ENCODE measurements around the gene PROKR1. TPM values are rescaled to one million over a fixed set of nuclear protein-coding genes. Genes with fewer than 3 reads are reported as not detected.

PROKR1 gene
- total and polyA plus RNA-seq, 3 donors from 2014 or later, result 0.24 to 0.50 (median 0.36) TPM

- Histone ChIP-seq H3K4me1 (no peaks in the 10 kb centered on the region), H3K9me3 (no peaks in the 10 kb centered on the region), H3K4me3 (no peak overlapping the region), H3K27ac (no peak overlapping the region), H3K27me3 (no peaks in the 10 kb centered on the region), H3K36me3 (ENCODE audit: low read depth, missing control alignments) (no peaks in the 10 kb centered on the region)
- TF ChIP-seq, protein P1, sequence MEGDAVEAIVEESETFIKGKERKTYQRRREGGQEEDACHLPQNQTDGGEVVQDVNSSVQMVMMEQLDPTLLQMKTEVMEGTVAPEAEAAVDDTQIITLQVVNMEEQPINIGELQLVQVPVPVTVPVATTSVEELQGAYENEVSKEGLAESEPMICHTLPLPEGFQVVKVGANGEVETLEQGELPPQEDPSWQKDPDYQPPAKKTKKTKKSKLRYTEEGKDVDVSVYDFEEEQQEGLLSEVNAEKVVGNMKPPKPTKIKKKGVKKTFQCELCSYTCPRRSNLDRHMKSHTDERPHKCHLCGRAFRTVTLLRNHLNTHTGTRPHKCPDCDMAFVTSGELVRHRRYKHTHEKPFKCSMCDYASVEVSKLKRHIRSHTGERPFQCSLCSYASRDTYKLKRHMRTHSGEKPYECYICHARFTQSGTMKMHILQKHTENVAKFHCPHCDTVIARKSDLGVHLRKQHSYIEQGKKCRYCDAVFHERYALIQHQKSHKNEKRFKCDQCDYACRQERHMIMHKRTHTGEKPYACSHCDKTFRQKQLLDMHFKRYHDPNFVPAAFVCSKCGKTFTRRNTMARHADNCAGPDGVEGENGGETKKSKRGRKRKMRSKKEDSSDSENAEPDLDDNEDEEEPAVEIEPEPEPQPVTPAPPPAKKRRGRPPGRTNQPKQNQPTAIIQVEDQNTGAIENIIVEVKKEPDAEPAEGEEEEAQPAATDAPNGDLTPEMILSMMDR (IDR thresholded peaks at IDR 0.05), result no peak
- no peak for TF ChIP-seq POLR2A (IDR thresholded peaks at IDR 0.05)
- DNase-seq, result no peak
- intact Hi-C loops (cut with DNase I; ENCODE audit: low total_unique reads), result no loop called here
- 94 to 100% methylated on average over 1 of the region's 1 CpG for WGBS, 2 donors
Measured at GRCh38 chr2:68692511-68692910, 49.1 kb downstream of the PROKR1 start.

GRCh38 chr2:68693951-68694350, 50.6 kb downstream of the PROKR1 start:
- WGBS, 2 donors, result 81 to 82% methylated on average over 2 of the region's 2 CpGs
- H3K36me3 ChIP-seq (ENCODE audit: low read depth, missing control alignments), result no peaks in the 10 kb centered on the region
- no peaks in the 10 kb centered on the region for H3K4me1 ChIP-seq
- no peak overlapping the region for H3K4me3 ChIP-seq
- no peak for TF ChIP-seq POLR2A (IDR thresholded peaks at IDR 0.05)
- TF ChIP-seq, protein P1 (IDR thresholded peaks at IDR 0.05), result no peak
- no peaks in the 10 kb centered on the region for H3K27me3 ChIP-seq
- no peaks in the 10 kb centered on the region for H3K9me3 ChIP-seq
- DNase-seq, result no peak
- H3K27ac ChIP-seq, result no peak overlapping the region
- intact Hi-C loops (cut with DNase I; ENCODE audit: low total_unique reads), result no loop called here

DNA sequence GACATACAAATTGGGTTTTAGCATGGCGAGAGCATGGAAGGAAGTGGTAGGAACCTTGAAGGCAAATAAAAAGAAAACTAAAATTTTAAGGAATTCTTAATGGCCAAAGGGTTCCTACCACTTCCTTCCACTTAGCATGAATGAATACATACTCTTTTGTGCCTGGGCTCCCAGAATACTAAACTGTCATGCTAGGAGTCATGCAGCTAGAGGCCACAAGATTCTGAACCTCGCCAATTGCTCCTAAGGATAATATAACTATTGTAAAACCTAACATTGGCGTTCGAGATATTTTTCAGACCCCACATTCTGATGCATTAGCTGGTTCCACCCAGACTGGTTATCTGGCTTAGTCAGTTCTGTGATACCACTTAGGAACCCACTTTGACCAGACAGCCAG, 52.6 kb downstream of the PROKR1 start:
- no peak for TF ChIP-seq POLR2A (IDR thresholded peaks at IDR 0.05)
- TF ChIP-seq, protein P1 (IDR thresholded peaks at IDR 0.05), result no peak
- Histone ChIP-seq H3K27me3 (no peaks in the 10 kb centered on the region), H3K4me3 (no peak overlapping the region), H3K9me3 (no peaks in the 10 kb centered on the region), H3K4me1 (no peaks in the 10 kb centered on the region), H3K27ac (no peak overlapping the region), H3K36me3 (ENCODE audit: low read depth, missing control alignments) (no peaks in the 10 kb centered on the region)
- 85 to 92% methylated on average over 4 of the region's 4 CpGs for WGBS, 2 donors
- intact Hi-C loops (cut with DNase I; ENCODE audit: low total_unique reads), result no loop called here
- DNase-seq, result no peak

- WGBS, 2 donors, result 91 to 94% methylated on average over 2 of the region's 2 CpGs
- Histone ChIP-seq H3K4me1 (no peaks in the 10 kb centered on the region), H3K36me3 (ENCODE audit: low read depth, missing control alignments) (no peaks in the 10 kb centered on the region), H3K9me3 (no peaks in the 10 kb centered on the region), H3K27me3 (no peaks in the 10 kb centered on the region), H3K27ac (no peak overlapping the region), H3K4me3 (no peak overlapping the region)
- intact Hi-C loops (cut with DNase I; ENCODE audit: low total_unique reads), result no loop called here
- no peak for DNase-seq
- TF ChIP-seq POLR2A (IDR thresholded peaks at IDR 0.05), result no peak
- TF ChIP-seq, protein P1 (IDR thresholded peaks at IDR 0.05), result no peak
Measured at GRCh38 chr2:68696554-68696953, 53.2 kb downstream of the PROKR1 start.

DNA sequence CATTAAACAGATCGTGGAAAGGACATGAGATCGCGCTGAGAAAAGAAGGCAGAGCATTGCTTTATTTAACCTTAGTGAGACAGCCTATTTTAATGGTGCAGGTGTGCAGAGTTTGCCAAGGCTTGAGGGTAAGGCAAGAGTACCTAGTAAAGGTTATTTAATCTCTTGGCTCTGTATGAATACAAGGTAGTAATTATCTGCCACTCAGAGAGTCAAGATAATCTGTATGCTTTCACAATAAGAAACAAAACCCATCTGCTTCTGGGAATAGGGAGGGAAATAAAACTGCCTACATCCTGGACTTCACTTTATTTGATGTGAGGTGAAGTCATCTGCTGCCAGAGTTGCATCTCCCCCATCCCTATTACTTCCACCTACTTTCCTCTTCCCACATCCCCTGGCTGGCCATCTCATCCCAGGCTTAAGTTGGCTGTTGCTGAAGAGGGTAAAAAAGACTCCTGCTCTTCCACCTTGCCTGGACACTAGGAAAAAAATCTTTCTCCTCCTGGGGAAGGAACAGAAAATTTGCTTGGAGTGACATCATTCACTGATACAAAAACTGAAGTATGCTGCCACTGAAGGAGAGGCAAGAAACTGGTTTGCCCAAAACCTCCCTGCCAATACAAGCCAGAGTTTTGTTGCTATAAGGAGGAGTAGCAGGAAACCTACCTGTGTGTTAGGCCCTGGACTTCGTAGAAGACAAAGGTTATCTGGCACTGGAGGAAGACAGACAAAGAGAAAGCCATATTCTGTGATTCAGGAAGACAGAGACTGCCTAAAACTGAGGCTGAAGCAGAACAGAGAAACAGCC, 55.4 kb downstream of the PROKR1 start:
- TF ChIP-seq POLR2A (IDR thresholded peaks at IDR 0.05), result no peak
- TF ChIP-seq, protein P1 (IDR thresholded peaks at IDR 0.05), result no peak
- no peak overlapping the region for H3K4me3 ChIP-seq
- no peaks in the 10 kb centered on the region for H3K9me3 ChIP-seq
- H3K36me3 ChIP-seq (ENCODE audit: low read depth, missing control alignments), result no peaks in the 10 kb centered on the region
- no peaks in the 10 kb centered on the region for H3K27me3 ChIP-seq
- no peak overlapping the region for H3K27ac ChIP-seq
- 75 to 88% methylated on average over 4 of the region's 4 CpGs for WGBS, 2 donors
- no peak for DNase-seq
- intact Hi-C loops (cut with DNase I; ENCODE audit: low total_unique reads), result no loop called here
- H3K4me1 ChIP-seq, result no peaks in the 10 kb centered on the region
